PFSK-1 (cell line): ENCODE data around the gene ATAD3B.

Experiments used
- FOXP2 ChIP-seq: optimal IDR thresholded peaks from 2 replicates; pipeline ENCODE3; 2011; ENCODE audit warnings: borderline replicate concordance, control low read depth, inconsistent platforms; ENCODE audit not compliant: insufficient read depth; ENCODE audit errors: extremely low read length, extremely low read depth
- POLR2AphosphoS5 ChIP-seq: IDR thresholded peaks from 2 replicates; pipeline ENCODE4 v1.6.1; 2012; ENCODE audit warnings: low read depth, mild to moderate bottlenecking, control low read depth, low read length, moderate library complexity
- REST ChIP-seq, 2 experiments: IDR thresholded peaks; 2 replicates each; pipeline versions ENCODE4 v1.6.1 to v1.8.0; 2011 to 2012; ENCODE audit warnings: low read depth in 2 of 2, low read length in 2 of 2, control low read depth in 1 of 2, inconsistent platforms in 1 of 2, mild to moderate bottlenecking in 1 of 2, moderate library complexity in 1 of 2; ENCODE audit not compliant: insufficient read depth in 1 of 2
- SIN3A ChIP-seq: IDR thresholded peaks from 2 replicates; pipeline ENCODE4 v1.6.1; 2012; ENCODE audit warnings: mild to moderate bottlenecking, low read length, moderate library complexity, borderline replicate concordance; ENCODE audit not compliant: insufficient read depth
- TAF1 ChIP-seq: IDR thresholded peaks from 2 replicates; pipeline ENCODE4 v1.6.1; 2012; ENCODE audit warnings: low read length, control low read depth, borderline replicate concordance; ENCODE audit not compliant: insufficient read depth

ATAD3B gene

GRCh38 chr1:1449099-1449739, 22.3 kb upstream of the ATAD3B start, which contains the start of gene ATAD3C:
ATAD3C (plus strand) TSS chr1:1449689; CDS start chr1:1450684, 995 bp downstream.
- TF ChIP-seq SIN3A (no peak), TAF1 (no peak), REST (IDR thresholded peaks at IDR 0.05; ENCODE audit: insufficient read depth in 1 of 2, low read depth in 2 of 2, low read length in 2 of 2) (no peak), POLR2AphosphoS5 (no peak), FOXP2 (no peak)

- TF ChIP-seq TAF1: no peak
These were observed 19.7 kb upstream of the ATAD3B start for GRCh38 chr1:1451696-1452364.

GRCh38 chr1:1452882-1453281, 18.7 kb upstream of the ATAD3B start:
- TF ChIP-seq TAF1: no peak

GRCh38 chr1:1455366-1455884, 16.1 kb upstream of the ATAD3B start:
- no peak for TF ChIP-seq FOXP2
- no peak for TF ChIP-seq POLR2AphosphoS5
- no peak for TF ChIP-seq SIN3A
- no peak for TF ChIP-seq TAF1
- no peak for TF ChIP-seq REST (IDR thresholded peaks at IDR 0.05; ENCODE audit: insufficient read depth in 1 of 2, low read depth in 2 of 2, low read length in 2 of 2)

- TF ChIP-seq POLR2AphosphoS5 (no peak), TAF1 (no peak), REST (IDR thresholded peaks at IDR 0.05; ENCODE audit: insufficient read depth in 1 of 2, low read depth in 2 of 2, low read length in 2 of 2) (no peak), SIN3A (no peak), FOXP2 (no peak)
These were observed 10.9 kb upstream of the ATAD3B start for GRCh38 chr1:1460540-1461130.

GRCh38 chr1:1461721-1462317, 9.7 kb upstream of the ATAD3B start:
- TF ChIP-seq TAF1 (no peak), FOXP2 (no peak), SIN3A (no peak), POLR2AphosphoS5 (no peak), REST (IDR thresholded peaks at IDR 0.05; ENCODE audit: insufficient read depth in 1 of 2, low read depth in 2 of 2, low read length in 2 of 2) (no peak)
